SK-N-SH treated with all-trans-retinoic acid at 6 μM for 48 hours (cell line): ENCODE measurements around the gene COL17A1.

Experiments used
- ATAC-seq: fragments of 200-7000 bp; cut with Tn5 transposase; 3 replicates; pipeline ENCODE4 v1.9.1; 2020; ENCODE audit warnings: mild to moderate bottlenecking, moderate library complexity
- ARNTL ChIP-seq: fragments of 450-650 bp; formaldehyde crosslinking; IDR thresholded peaks from 2 replicates; pipeline ENCODE4 v1.5.0; 2020; ENCODE audit warnings: low read depth, mild to moderate bottlenecking, moderate library complexity, borderline replicate concordance
- CREB5 ChIP-seq: fragments of 250-450 bp; sonication (Bioruptor Pico); IDR thresholded peaks from 2 replicates; pipeline ENCODE4 v1.5.1; 2020; ENCODE audit warnings: low read depth, mild to moderate bottlenecking, moderate library complexity
- CSDC2 ChIP-seq: fragments of 250-450 bp; sonication (Bioruptor Pico); IDR thresholded peaks from 2 replicates; pipeline ENCODE4 v1.5.0; 2020; ENCODE audit warnings: mild to moderate bottlenecking, moderate library complexity
- CSRNP3 ChIP-seq: fragments of 250-450 bp; sonication (Bioruptor Pico); IDR thresholded peaks from 2 replicates; pipeline ENCODE4 v1.5.1; 2021; ENCODE audit warnings: mild to moderate bottlenecking, moderate library complexity
- GLIS3 ChIP-seq: fragments of 250-450 bp; sonication (Bioruptor Pico); IDR thresholded peaks from 2 replicates; pipeline ENCODE4 v1.5.0; 2020; ENCODE audit warnings: mild to moderate bottlenecking, moderate library complexity
- OSR1 ChIP-seq: fragments of 250-450 bp; sonication (Bioruptor Pico); IDR thresholded peaks from 2 replicates; pipeline ENCODE4 v1.8.0; 2022; ENCODE audit warnings: moderate library complexity, mild to moderate bottlenecking, inconsistent platforms
- PATZ1 ChIP-seq: fragments of 250-450 bp; sonication (Bioruptor Pico); IDR thresholded peaks from 2 replicates; pipeline ENCODE4 v1.8.0; 2020; ENCODE audit warnings: mild to moderate bottlenecking, moderate library complexity, borderline replicate concordance
- POU6F1 ChIP-seq: fragments of 250-450 bp; sonication (Bioruptor Pico); IDR thresholded peaks from 2 replicates; pipeline ENCODE4 v1.8.0; 2021; ENCODE audit warnings: low read depth, mild to moderate bottlenecking, moderate library complexity, borderline replicate concordance
- PPARA ChIP-seq: fragments of 250-450 bp; sonication (Bioruptor Pico); IDR thresholded peaks from 2 replicates; pipeline ENCODE4 v1.5.0; 2020; ENCODE audit warnings: mild to moderate bottlenecking, borderline replicate concordance
- RARB ChIP-seq: fragments of 250-450 bp; sonication (Bioruptor Pico); IDR thresholded peaks from 2 replicates; pipeline ENCODE4 v1.8.0; 2021; ENCODE audit warnings: mild to moderate bottlenecking, moderate library complexity
- SNAI2 ChIP-seq: fragments of 250-450 bp; sonication (Bioruptor Pico); IDR thresholded peaks from 2 replicates; pipeline ENCODE4 v1.5.0; 2020; ENCODE audit warnings: mild to moderate bottlenecking, moderate library complexity
- TCF4 ChIP-seq: fragments of 250-450 bp; sonication (Bioruptor Pico); IDR thresholded peaks from 2 replicates; pipeline ENCODE4 v1.8.0; 2021; ENCODE audit warnings: mild to moderate bottlenecking, moderate library complexity, borderline replicate concordance
- TOX ChIP-seq: fragments of 250-450 bp; sonication (Bioruptor Pico); IDR thresholded peaks from 2 replicates; pipeline ENCODE4 v1.8.0; 2021; ENCODE audit warnings: mild to moderate bottlenecking, moderate library complexity, borderline replicate concordance
- TSHZ2 ChIP-seq: fragments of 250-450 bp; sonication (Bioruptor Pico); IDR thresholded peaks from 2 replicates; pipeline ENCODE4 v1.5.0; 2020; ENCODE audit warnings: mild to moderate bottlenecking, moderate library complexity
- ZC3H10 ChIP-seq: fragments of 250-450 bp; sonication (Bioruptor Pico); IDR thresholded peaks from 2 replicates; pipeline ENCODE4 v1.5.1; 2021; ENCODE audit warnings: mild to moderate bottlenecking, moderate library complexity
- ZFP3 ChIP-seq: fragments of 250-450 bp; sonication (Bioruptor Pico); IDR thresholded peaks from 2 replicates; pipeline ENCODE4 v1.5.0; 2020; ENCODE audit warnings: mild to moderate bottlenecking, moderate library complexity
- ZFP30 ChIP-seq: fragments of 450-650 bp; formaldehyde crosslinking; IDR thresholded peaks from 2 replicates; pipeline ENCODE4 v1.5.0; 2022; ENCODE audit warnings: mild to moderate bottlenecking, moderate library complexity
- ZNF70 ChIP-seq: fragments of 450-650 bp; formaldehyde crosslinking; IDR thresholded peaks from 2 replicates; pipeline ENCODE4 v1.5.0; 2020; ENCODE audit warnings: mild to moderate bottlenecking, moderate library complexity
- ZNF8 ChIP-seq: fragments of 450-650 bp; formaldehyde crosslinking; IDR thresholded peaks from 2 replicates; pipeline ENCODE4 v1.5.0; 2020; ENCODE audit warnings: mild to moderate bottlenecking, moderate library complexity

The COL17A1 gene

GRCh38 chr10:104014176-104014575 is 71.5 kb downstream of the COL17A1 start:
- ATAC-seq, result no peak

GRCh38 chr10:104013489-104013888 is 72.2 kb downstream of the COL17A1 start:
- ATAC-seq, result no peak
- TF ChIP-seq CSRNP3 (CRISPR knock-in tag) (no peak), ZNF70 (CRISPR knock-in tag) (no peak), CREB5 (CRISPR knock-in tag) (no peak), RARB (no peak), POU6F1 (CRISPR knock-in tag) (no peak), CSDC2 (CRISPR knock-in tag) (no peak), ZFP3 (CRISPR knock-in tag) (no peak), GLIS3 (CRISPR knock-in tag) (no peak), TCF4 (no peak), TOX (CRISPR knock-in tag) (no peak), TSHZ2 (no peak), PPARA (CRISPR knock-in tag) (no peak), ZFP30 (CRISPR knock-in tag) (no peak), SNAI2 (CRISPR knock-in tag) (no peak)
- TF ChIP-seq, all 23 proteins: peak for 0

More at GRCh38 chr10:104014176-104014575, 71.5 kb downstream of the COL17A1 start:
- no peak for TF ChIP-seq ZC3H10 (CRISPR knock-in tag)
- TF ChIP-seq ARNTL (CRISPR knock-in tag), result no peak
- no peak for TF ChIP-seq ZFP30 (CRISPR knock-in tag)
- TF ChIP-seq TSHZ2, result no peak
- no peak for TF ChIP-seq TOX (CRISPR knock-in tag)

GRCh38 chr10:104011904-104012303 is 73.8 kb downstream of the COL17A1 start:
- no peak for TF ChIP-seq ZFP3 (CRISPR knock-in tag)
- TF ChIP-seq ZFP30 (CRISPR knock-in tag), result no peak
- no peak for TF ChIP-seq POU6F1 (CRISPR knock-in tag)
- no peak for TF ChIP-seq ZNF8 (CRISPR knock-in tag)
- TF ChIP-seq TCF4, result no peak
- no peak for TF ChIP-seq OSR1 (CRISPR knock-in tag)
- no peak for TF ChIP-seq GLIS3 (CRISPR knock-in tag)
- no peak for TF ChIP-seq CREB5 (CRISPR knock-in tag)
- TF ChIP-seq PPARA (CRISPR knock-in tag), result no peak
- TF ChIP-seq CSRNP3 (CRISPR knock-in tag), result no peak
- no peak for TF ChIP-seq ZNF70 (CRISPR knock-in tag)
- TF ChIP-seq PATZ1, result no peak
- no peak for ATAC-seq
